NT2/D1 (cell line): ENCODE measurements around the gene PLD5.

Experiments used
- SUZ12 ChIP-seq: IDR thresholded peaks from 2 replicates; pipeline ENCODE4 v1.6.1; 2011; ENCODE audit not compliant: insufficient read length, insufficient read depth; ENCODE audit errors: extremely low read depth
- YY1 ChIP-seq: IDR thresholded peaks from 2 replicates; pipeline ENCODE4 v1.6.1; 2011; ENCODE audit not compliant: insufficient read length, insufficient read depth
- ZNF274 ChIP-seq: IDR thresholded peaks from 2 replicates; pipeline ENCODE4 v1.6.1; 2011; ENCODE audit warnings: mild to moderate bottlenecking, low read depth, low read length

DNA sequence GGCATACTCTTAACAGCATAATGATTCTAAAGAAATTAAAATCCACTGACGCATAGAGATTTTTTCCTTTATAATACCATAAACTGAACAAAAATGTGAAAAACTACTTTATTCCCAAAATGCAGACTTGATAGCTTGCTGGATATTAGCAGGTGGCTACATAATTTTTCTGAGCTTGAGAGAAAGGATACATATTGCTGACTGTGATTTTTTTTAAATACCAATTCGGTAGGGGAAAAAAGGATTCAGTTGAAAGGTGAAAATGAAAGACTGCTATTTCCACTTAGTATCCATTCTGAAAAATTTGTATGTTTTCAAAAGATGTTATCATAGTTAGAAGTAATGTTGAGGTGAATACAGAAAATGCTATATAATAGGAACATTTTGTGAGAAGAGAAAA, 435.6 kb downstream of the PLD5 start:
- TF ChIP-seq SUZ12 (no peak), YY1 (no peak), ZNF274 (no peak)
